Measurements from ENCODE around the gene BCORL1.

Gene BCORL1

GRCh38 chrX:130030826-130031225 is 48.4 kb downstream of the BCORL1 start:
- TF ChIP-seq CTCF (IDR thresholded peaks at IDR 0.05; ENCODE audit: control insufficient read depth, extremely low read depth, insufficient read depth), result no peak
- DNase-seq (ENCODE audit: low read depth), result no peak
- H3K4me3 ChIP-seq (ENCODE audit: low read depth, low read length), result no peak overlapping the region

- DNase-seq (ENCODE audit: low read depth), result no peak
- no peak overlapping the region for H3K4me3 ChIP-seq (ENCODE audit: low read depth, low read length)
- TF ChIP-seq CTCF (IDR thresholded peaks at IDR 0.05; ENCODE audit: control insufficient read depth, extremely low read depth, insufficient read depth), result no peak
Measured at GRCh38 chrX:130032552-130032951, 50.1 kb downstream of the BCORL1 start.

GRCh38 chrX:130034178-130034577 is 51.7 kb downstream of the BCORL1 start:
- H3K4me3 ChIP-seq (ENCODE audit: low read depth, low read length), result no peak overlapping the region
- no peak for DNase-seq (ENCODE audit: low read depth)
- no peak for TF ChIP-seq CTCF (IDR thresholded peaks at IDR 0.05; ENCODE audit: control insufficient read depth, extremely low read depth, insufficient read depth)

GRCh38 chrX:130039847-130040246 is 57.4 kb downstream of the BCORL1 start:
- no peak for DNase-seq (ENCODE audit: low read depth)
- no peak for TF ChIP-seq CTCF (IDR thresholded peaks at IDR 0.05; ENCODE audit: control insufficient read depth, extremely low read depth, insufficient read depth)
- H3K4me3 ChIP-seq (ENCODE audit: low read depth, low read length), result no peak overlapping the region

GRCh38 chrX:130047416-130047815 is 65.0 kb downstream of the BCORL1 start:
- no peak overlapping the region for H3K4me3 ChIP-seq (ENCODE audit: low read depth, low read length)
- TF ChIP-seq CTCF (IDR thresholded peaks at IDR 0.05; ENCODE audit: control insufficient read depth, extremely low read depth, insufficient read depth), result no peak
- no peak for DNase-seq (ENCODE audit: low read depth)

GRCh38 chrX:130048686-130049222 is 66.3 kb downstream of the BCORL1 start:
- no peak for TF ChIP-seq CTCF (IDR thresholded peaks at IDR 0.05; ENCODE audit: control insufficient read depth, extremely low read depth, insufficient read depth)
- no peak overlapping the region for H3K4me3 ChIP-seq (ENCODE audit: low read depth, low read length)
- no peak for DNase-seq (ENCODE audit: low read depth)

- no peak for TF ChIP-seq CTCF (IDR thresholded peaks at IDR 0.05; ENCODE audit: control insufficient read depth, extremely low read depth, insufficient read depth)
- no peak overlapping the region for H3K4me3 ChIP-seq (ENCODE audit: low read depth, low read length)
- DNase-seq (ENCODE audit: low read depth), result no peak
Measured at GRCh38 chrX:130049821-130050220, 67.4 kb downstream of the BCORL1 start.

Measured in LNCaP clone FGC (cell line).